HG02884 (cell line): Measurements from ENCODE around the gene EIF3CL.
"Not testable (repeated sequence)": the region's sequence is repeated elsewhere in the genome, so short reads cannot be mapped to it uniquely, and the experiment has no call there.

Experiments used
- ATAC-seq: cut with Tn5 transposase; IDR thresholded peaks from one replicate; pipeline ENCODE4 v1.9.1; 2021; ENCODE audit warnings: mild to moderate bottlenecking, moderate library complexity; ENCODE audit not compliant: unreplicated experiment

Gene EIF3CL, protein sequence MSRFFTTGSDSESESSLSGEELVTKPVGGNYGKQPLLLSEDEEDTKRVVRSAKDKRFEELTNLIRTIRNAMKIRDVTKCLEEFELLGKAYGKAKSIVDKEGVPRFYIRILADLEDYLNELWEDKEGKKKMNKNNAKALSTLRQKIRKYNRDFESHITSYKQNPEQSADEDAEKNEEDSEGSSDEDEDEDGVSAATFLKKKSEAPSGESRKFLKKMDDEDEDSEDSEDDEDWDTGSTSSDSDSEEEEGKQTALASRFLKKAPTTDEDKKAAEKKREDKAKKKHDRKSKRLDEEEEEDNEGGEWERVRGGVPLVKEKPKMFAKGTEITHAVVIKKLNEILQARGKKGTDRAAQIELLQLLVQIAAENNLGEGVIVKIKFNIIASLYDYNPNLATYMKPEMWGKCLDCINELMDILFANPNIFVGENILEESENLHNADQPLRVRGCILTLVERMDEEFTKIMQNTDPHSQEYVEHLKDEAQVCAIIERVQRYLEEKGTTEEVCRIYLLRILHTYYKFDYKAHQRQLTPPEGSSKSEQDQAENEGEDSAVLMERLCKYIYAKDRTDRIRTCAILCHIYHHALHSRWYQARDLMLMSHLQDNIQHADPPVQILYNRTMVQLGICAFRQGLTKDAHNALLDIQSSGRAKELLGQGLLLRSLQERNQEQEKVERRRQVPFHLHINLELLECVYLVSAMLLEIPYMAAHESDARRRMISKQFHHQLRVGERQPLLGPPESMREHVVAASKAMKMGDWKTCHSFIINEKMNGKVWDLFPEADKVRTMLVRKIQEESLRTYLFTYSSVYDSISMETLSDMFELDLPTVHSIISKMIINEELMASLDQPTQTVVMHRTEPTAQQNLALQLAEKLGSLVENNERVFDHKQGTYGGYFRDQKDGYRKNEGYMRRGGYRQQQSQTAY

DNA sequence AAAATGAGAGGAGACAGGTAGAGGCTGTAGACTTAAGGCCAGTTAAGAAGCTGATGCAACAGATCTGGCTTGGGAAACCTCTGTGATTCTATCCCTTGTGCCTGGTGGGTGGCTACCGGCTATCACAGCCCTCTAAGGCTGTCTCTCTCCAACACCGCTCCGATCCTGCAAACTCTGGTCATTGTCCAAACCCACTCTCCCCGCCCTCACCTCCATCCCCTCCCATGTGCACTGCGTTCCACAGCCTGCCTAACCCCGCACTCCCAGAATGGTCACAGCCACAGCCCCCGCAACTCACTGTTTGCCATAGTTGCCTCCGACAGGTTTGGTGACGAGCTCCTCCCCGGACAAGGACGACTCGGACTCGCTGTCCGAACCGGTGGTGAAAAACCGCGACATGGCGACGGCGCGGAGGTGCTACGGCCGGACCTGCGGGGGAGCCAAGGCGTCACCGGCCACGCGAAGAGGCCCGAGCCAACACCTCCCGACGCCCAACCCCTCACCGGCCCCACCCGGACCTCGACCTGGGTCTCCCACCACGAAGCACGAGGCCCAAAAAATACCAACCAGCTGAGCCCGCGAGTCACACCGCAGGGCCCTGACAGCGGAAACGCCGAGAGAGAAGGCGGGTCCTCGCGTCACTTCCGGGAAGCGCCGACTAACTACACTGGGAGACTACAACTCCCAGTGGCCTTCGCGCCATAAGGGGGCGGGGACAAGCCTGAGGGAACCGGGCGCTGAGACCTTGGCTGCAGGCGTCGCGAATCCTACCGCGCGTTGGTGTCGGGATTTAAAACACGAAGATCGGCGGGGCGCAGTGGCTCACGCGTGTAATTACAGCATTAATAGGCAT is at the start of gene EIF3CL:
Gene EIF3CL, minus strand, starts transcription at position 622 of the 853 bp plus-strand sequence. Its CDS starts 223 bp downstream, at position 399.
- not testable (repeated sequence) for ATAC-seq

DNA sequence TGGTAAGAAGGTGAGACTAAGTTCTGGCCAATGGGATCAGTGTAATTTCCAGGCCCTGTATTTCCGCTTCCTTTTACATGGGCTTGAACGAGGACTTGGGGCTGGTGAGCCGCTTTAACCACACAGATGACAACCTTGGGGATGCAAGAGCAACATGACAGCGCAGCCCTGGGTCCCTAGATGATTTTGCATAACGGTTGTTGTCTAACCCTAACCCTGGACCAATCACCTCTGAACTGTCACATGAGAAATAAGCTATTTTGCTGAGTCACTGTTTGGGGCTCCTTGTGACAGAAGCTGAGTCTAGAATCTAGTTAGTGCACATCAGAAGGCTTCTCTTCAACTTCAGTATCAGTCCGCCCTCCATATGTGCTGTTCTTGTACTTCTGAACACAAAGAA is 43.4 kb upstream of the EIF3CL start:
- ATAC-seq = not testable (repeated sequence)

DNA sequence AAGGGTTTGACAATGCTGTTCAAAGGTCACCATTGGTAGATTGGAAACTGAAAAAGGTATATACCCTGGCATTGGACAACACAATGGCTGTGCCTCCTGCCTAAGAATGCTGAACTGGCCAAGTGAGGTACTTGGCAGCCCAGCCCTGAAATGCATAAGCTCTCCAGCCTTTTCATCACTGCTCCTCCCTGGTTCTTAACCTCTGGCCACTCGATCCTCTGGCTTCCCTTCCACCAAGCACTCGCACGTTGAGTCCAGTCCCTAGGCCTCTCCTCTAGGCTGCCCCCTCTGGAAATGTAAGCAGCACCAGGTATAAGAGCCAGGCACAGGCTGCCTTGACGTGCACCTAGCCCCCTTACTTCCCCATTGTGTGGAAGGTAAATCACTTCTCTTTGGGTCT is 42.7 kb upstream of the EIF3CL start:
- not testable (repeated sequence) for ATAC-seq

DNA sequence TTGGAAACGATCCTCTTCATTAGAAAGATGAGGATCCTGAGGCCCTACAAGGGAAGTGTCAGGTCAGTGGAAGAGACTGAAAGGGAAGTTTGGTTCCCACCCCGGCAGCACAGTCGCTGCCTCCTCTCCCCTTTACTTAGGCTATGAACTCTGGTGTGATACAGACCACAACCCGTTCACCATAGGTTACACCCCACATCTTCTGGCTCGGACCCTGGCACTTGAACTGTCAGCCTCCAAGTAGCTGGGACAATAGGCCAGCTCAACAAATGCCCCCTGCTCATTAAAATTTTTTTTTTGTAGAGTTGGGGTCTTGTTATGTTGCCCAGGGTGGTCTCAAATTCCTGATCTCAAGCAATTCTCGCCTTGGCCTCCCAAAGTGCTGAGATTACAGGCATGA is 40.3 kb upstream of the EIF3CL start:
- not testable (repeated sequence) for ATAC-seq

DNA sequence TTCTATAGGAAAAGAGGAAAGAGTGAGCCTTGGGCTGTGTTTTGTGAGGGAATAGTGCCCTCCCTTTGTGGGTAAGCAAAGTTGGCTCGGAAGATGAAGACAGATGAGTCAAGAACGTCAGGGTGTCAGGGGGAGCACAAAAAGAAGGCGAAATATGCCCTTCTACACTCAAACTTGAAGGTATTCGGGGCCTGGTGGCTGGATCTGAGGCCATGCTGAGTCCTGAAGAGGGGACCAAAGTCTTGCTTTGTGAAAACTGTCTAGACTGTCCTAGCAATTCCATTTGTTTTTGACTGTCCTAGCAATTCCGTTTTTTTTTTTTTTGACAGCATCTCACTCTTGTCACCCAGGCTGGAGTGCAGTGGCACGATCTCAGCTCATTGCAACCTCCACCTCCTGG is 35.3 kb upstream of the EIF3CL start:
- ATAC-seq = not testable (repeated sequence)

DNA sequence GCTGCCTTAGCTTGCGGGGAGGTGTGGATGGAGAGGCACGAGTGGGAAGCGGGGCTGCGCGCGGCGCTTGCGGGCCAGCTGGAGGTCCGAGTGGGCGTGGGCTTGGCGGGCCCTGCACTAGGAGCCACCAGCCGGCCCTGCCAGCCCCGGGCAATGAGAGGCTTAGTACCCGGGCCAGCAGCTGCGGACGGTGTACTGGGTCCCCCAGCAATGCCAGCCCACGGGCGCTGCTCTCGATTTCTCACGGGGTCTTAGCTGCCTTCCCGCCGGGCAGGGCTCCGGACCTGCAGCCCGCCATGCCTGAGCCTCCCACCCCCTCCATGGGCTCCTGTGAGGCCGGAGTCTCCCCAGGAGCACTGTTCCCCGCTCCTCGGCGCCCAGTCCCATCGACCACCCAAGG is 31.7 kb upstream of the EIF3CL start:
- not testable (repeated sequence) for ATAC-seq

DNA sequence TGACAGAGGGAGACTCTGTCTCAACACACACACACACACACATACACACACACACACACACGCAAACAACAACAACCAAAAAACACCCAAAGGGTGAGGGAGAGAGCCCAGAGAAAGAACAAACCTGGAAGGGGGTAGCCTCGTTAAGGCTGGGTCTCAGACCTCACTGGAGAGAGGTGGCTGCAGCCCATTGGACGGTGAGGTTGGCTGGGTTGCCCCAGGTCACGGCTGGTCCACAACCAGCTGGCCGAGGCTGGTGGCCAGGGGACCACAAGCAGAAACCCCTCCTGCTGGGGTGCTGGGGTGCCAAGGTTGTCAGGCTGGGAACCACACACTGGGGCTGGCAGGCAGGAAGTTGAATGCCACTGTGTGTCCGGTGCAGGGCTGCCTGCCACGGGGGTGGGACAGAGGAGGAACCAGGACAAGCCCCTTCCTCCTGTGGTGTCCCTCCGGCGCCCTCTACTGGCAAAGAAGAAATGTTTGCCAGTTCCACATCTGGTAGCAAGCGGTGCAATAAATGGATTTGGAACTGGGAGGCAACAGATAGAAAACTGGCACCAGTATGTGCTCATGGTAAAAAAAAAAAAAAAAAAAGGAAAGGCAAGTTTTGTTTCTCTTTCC is 22.5 kb upstream of the EIF3CL start:
- peak; percentile 52 for ATAC-seq

DNA sequence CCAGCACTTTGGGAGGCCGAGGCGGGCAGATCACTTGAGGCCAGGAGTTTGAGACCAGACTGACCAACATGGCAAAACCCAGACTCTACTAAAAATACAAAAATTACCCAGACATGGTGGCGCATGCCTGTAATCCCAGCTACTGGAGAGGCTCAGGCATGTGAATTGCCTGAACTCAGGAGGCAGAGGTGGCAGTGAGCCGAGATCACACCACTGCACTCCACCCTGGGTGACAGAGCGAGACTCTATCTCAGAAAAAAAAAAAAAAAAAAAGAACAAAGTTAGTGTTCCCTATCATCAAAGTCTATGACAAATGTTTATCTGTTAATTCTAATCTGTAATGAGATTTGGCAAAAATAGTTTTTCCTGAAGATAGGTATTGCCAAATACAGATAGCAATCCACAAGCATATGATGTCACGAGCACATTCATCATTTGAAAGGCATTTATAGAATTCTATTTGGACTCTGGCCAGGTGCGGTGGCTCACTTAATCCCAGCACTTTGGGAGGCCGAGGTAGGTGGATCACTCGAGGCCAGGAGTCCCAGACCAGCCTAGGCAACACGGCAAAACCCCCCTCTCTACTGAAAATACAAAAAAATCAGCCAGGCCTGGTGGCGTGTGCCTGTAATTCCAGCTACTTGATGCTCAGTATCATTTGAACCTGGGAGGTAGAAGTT is 17.6 kb upstream of the EIF3CL start:
- not testable (repeated sequence) for ATAC-seq

DNA sequence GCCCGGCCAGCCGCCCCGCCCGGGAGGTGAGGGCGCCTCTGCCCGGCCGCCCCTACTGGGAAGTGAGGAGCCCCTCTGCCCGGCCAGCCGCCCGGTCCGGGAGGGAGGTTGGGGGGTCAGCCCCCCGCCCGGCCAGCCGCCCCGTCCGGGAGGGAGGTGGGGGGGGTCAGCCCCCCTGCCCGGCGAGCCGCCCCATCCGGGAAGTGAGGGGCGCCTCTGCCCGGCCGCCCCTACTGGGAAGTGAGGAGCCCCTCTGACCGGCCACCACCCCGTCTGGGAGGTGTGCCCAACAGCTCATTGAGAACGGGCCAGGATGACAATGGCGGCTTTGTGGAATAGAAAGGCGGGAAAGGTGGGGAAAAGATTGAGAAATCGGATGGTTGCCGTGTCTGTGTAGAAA is 13.4 kb upstream of the EIF3CL start:
- not testable (repeated sequence) for ATAC-seq

DNA sequence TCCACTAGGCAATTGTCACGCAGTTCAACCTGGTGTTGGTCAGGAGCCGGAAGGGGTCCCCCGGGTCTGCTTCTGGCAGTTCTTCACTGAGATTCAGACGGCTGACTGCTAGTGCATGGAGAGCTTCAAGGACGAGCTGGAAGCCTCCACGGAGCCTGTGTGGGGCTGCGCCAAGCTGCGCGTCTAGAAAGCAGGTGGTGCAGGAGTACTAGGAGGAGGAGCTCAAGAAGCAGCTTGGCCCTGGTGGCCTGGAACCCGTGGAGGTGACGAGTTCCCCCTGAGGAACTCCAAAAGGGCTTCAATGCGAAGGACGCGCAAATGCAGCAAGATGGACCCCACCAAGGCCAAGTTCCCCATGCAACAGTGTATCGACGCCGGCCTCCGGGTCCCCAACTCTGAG is 10.9 kb upstream of the EIF3CL start:
- ATAC-seq = not testable (repeated sequence)

DNA sequence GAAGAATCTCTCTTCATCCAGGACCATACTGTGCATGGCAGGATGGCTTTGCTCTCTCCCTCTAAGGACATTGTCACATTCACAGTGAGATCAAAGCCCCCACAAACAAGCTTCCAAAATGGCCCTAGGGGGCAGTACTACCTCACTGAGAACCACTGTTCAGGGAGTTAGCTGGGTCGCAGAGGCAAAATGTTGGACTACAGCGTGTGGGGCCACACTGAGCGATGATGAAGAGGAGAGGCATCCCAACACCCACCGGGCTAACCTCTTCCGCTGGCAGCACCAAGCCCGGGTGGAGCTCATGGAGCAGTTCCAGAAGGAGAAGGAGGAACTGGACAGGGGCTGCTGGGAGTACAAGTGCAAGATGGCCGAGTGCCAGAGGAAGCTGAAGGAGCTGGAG is 9.9 kb upstream of the EIF3CL start:
- not testable (repeated sequence) for ATAC-seq

DNA sequence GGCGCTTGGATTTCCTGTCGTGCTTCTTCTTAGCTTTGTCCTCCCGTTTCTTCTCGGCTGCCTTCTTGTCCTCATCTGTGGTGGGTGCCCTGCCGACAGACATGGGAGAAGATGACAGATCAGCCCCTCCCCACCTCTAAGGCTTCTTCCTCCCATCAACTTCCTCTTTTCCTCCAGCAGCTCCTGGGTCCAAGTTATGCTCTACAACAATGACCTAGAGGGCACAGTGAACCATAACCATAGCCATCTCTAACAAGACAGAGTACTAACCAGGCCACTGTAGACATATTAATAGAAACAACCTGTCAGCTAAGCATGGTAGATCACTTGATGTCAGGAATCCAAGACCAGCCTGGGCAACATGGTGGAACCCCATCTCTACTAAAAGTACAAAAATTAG is 11.6 kb downstream of the EIF3CL start:
- not testable (repeated sequence) for ATAC-seq

DNA sequence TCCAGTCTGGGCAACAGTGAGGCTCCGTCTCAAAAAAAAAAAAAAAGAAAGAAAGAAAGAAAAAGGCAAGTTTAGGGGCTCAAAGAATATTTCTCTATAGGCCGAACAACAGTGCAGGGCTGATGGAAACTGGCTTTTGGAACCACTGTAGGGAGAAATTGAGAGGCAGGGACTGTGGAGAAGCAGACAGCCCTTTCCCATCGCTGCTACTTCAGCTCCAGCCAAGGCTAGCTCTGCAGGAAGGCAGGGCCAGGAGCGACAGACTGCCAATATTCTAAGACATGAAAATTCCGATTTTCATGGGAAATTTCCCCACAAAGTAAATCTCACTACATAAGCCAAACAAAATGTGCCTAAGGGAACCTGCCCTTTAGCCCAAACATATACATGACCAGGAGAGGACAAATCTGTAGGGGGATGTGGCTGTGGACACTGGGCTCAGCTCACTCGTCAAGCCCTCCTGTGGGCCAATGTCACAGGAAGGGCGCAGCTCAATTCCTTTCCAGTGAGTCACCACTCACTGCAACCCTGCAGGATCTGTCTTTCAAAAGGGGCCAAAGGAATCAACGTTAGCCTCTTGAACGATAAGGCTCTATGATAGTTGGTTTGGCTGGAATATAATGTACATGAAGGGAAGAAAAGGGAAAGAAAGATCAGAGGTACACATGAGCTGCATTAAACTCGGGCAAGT is 21.3 kb downstream of the EIF3CL start:
- not testable (repeated sequence) for ATAC-seq

DNA sequence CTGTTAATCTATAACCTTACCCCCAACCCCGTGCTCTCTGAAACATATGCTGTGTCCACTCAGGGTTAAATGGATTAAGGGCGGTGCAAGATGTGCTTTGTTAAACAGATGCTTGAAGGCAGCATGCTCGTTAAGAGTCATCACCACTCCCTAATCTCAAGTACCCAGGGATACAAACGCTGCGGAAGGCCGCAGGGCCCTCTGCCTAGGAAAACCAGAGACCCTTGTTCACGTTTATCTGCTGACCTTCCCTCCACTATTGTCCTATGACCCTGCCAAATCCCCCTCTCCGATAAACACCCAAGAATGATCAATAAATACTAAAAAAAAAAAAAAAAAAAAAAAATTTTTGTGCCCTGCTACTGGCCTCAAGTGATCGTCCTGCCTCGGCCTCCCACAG is 25.8 kb downstream of the EIF3CL start:
- not testable (repeated sequence) for ATAC-seq

DNA sequence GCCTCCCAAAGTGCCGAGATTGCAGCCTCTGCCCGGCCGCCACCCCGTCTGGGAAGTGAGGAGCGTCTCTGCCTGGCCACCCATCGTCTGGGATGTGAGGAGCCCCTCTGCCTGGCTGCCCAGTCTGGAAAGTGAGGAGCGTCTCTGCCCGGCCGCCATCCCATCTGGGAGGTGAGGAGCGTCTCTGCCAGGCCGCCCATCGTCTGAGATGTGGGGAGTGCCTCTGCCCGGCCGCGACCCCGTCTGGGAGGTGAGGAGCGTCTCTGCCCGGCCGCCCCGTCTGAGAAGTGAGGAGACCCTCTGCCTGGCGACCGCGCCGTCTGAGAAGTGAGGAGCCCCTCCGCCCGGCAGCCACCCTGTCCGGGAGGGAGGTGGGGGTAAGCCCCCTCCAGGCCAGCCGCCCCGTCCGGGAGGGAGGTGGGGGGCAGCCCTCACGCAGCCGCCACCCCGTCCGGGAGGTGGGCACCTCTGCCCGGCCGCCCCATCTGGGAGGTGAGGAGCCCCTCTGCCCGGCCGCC is 26.5 kb downstream of the EIF3CL start:
- ATAC-seq = not testable (repeated sequence)

DNA sequence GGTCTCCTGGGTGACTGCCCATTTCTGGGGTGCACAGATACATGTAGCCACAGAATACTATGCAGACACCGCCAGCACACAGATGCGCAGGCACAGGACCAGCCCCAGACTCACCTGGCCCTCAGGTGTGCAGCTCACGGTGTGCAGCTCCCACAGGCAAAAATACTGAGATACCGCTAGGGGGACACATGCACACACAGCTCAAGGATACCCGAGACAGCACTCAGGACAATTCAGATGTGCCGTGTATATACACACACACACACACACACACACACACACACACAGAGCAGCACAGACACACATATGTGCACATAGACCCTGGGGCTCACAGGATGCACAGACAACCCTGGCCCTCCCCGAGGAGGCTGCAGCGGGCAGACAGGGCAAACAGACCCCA is 28.5 kb downstream of the EIF3CL start:
- not testable (repeated sequence) for ATAC-seq

DNA sequence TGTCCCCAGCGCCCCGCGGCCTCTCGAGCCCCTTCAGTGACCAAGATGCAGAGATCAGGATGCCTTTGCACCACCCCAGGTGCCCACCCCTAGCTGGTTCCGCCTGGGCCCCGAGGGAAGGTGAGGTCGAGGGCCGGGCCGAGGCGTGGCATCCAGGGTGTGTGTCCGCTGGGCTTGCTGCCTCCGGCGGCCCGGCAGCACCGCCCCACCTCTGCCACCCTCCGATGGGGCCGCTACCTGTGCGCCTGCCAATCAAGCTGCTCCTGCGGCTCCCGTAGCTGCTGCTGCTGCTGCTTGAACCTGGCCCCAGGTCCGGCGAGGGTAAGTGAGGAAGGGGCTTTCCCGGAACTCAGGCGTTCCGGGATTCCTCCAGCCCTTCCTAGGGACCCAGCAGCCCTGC is 29.4 kb downstream of the EIF3CL start:
- not testable (repeated sequence) for ATAC-seq

DNA sequence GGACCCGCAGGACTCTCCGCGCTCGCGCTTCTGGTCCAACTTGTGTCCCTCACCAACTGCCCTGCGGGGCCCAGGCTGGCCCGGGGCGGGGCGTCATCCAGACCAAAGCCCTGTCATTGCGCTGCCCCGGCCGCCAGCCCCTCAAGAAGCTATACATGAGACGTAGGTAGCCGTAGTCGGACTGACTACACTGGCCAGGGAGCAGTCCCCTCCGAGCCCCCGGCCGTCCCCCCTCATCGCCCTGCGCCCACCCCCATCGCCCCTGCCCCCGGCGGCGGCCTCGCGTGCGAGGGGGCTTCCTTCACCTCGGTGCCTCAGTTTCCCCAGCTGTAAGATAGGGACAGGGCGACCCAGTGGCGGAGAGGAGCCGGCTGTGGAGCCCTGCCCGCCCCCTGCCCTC is 35.7 kb downstream of the EIF3CL start:
- not testable (repeated sequence) for ATAC-seq
